Fibroblast of skin of back (primary cell): Measurements from ENCODE around the gene SLC25A47.
A peak's percentile ranks its signal among the peaks of the same experiment; 100 is the strongest.
"Not testable (repeated sequence)": the region's sequence is repeated elsewhere in the genome, so short reads cannot be mapped to it uniquely, and the experiment has no call there.

Experiments
- DNase-seq: peaks from one replicate; pipeline ENCODE4 v3.0.0-alpha.2; 2013

The SLC25A47 gene

DNA sequence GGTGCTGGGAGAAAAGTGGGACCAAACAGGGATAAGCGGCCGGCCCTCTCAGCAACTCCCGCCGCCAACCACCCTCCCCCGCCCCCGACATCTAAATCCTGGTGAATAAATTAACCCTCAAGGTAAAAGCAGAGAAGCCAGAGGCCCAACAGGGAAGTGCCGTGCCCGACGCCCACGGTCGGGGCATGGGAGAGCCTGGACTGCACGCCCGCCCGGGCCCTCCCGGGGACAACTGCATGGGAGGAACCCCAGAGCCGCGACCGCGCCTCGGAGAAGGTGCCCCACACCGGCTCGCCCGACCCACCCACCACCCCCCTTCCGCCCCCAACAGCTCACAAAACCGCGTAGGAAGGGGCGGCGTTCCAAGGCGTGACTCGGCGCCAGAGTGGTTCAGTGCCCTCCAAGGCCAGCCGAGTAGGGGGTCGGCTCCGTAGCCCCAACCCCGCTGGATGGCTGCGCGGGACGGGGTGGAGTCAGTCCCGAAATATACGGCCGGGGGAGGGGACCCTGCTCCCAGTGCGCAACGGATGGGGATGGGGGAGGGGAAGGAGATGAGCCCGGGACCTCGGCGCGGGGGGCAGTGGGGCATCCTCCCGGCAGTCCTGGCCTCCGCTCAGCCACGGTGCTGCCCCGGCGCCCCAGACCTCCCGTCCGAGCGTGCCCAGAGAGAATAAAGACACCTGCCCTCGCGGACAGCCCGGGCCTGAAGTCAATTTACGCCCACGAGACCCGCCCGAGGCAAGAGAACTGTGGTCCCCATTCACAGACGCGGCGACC is 17.6 kb upstream of the SLC25A47 start:
- DNase-seq, result peak; percentile 19

GRCh38 chr14:100306101-100306997 is 16.8 kb upstream of the SLC25A47 start, which contains the start of gene SLC25A29:
Gene SLC25A29, minus strand, starts transcription at chr14:100306444. Its CDS starts 212 bp downstream, at chr14:100306232.
- DNase-seq, result peak; percentile 92

GRCh38 chr14:100306998-100307765 is 16.0 kb upstream of the SLC25A47 start:
- peak; percentile 29 for DNase-seq

GRCh38 chr14:100307766-100308426 is 15.2 kb upstream of the SLC25A47 start:
- DNase-seq, result no peak

- DNase-seq, result not testable (repeated sequence)
Measured at GRCh38 chr14:100308427-100308792, 14.7 kb upstream of the SLC25A47 start.

DNA sequence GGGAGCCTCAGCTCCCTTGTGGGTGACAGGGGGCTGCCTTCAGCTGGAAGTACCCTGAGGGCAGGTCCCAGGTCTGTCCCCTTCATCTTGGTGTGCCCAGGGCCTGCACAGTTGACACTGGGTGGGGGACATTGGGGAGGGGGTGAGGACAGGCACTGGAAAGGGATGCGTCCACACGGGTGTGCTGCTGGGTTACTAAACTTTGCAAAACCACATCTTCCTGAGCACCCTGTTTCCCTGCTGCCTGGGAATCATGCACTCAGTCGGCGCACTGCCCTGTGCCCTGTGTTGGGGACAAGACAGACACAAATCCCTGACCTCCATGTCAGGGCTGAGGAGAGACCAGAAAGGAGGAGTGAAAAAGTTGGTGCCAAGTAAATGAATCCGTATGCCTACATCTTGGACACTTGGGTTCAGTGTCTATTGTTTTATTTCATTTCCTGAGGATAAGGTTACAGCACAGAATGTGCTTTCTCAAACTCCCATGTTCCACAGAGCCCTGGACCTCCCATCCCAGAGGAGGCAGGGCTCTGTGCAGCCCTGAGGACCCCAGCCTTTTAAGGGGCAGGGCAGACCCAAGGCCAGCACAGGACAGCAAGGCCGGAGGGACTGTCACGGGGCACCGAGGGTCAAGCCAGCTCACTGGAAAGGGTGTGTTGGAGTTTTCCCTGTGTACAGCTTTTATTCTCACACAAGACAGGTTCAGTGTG is 14.0 kb upstream of the SLC25A47 start:
- DNase-seq, result no peak

GRCh38 chr14:100312110-100312876 is 10.8 kb upstream of the SLC25A47 start:
- DNase-seq, result not testable (repeated sequence)

GRCh38 chr14:100312877-100313400 is 10.2 kb upstream of the SLC25A47 start:
- DNase-seq, result no peak

GRCh38 chr14:100313464-100314230 is 9.5 kb upstream of the SLC25A47 start:
- DNase-seq, result no peak

GRCh38 chr14:100314724-100315123 is 8.4 kb upstream of the SLC25A47 start:
- DNase-seq, result no peak

- no peak for DNase-seq
Measured at GRCh38 chr14:100317389-100317788, 5.8 kb upstream of the SLC25A47 start.

DNA sequence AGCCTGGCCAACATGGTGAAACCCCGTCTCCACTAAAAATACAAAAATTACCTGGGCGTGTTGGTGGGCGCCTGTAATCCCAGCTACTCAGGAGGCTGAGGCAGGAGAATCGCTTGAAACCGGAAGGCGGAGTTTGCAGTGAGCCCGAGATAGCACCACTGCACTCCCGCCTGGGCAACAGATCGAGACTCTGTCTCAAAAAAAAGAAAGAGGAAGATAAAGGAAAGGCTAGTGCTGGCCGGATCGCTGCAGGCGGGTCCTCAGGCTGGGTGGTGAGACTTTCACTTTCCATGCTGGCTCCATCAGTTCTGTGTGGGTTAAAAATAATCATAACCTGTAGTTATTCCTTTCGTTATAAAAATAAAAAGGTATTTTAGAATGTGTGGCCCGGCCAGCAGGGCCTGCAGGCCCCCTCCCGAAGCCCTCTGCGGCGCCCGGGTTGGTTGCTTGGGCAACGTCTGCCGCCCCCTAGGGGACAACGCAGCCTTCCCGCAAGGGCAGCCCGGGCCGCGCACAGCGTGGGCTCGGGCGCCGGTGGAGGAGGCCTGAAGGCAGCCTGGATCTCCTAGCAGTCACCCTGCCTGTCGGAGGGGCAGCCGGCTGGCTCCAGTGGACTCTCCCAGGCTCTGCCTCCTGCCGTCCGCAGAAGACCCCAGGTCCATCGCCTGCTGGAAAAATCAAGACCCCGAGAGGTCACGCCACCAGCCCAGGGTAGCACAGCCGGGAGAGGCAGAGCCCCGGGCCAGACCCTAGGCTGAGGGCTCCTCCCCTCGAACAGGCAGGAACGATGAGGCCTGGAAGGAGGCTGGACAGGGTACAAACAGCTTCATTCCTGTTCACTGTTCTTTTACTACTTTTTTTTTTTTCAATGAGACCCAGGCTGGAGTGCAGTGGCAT is 5.0 kb upstream of the SLC25A47 start:
- peak; percentile 51 for DNase-seq

DNA sequence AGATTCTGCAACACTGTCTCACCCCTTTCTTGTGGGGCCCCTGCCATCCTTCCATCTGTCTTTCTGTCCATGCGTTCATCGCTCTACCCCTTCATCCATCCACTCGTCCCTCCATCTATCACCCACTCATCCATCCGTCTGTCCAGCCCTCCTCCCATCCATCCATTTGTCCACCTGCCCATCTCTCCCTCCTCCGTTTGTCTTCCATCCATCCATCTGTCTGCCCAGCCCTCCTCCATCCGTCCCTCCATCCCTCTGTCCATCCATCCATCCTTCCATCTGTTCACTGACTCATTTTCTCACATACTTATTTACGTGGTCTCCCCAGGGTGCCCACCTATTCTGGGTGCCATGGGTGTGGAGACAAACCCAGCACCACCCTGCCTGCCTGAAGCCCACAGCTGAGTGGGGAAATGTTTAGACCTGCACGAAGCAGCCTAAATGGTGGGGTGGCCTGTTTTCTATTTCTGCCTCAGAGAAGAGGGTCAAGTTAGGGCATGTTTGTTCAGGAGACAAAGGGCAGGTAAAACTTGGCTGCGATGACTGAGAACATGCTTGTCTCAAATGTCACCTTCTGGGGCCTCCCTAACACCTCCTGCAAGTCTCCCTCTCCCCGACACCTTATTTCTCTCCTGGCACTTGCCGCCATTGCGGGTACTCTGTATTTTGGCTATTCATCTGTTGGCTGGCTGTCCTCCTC is 2.8 kb upstream of the SLC25A47 start:
- no peak for DNase-seq

GRCh38 chr14:100321473-100322137 is 1.5 kb upstream of the SLC25A47 start:
- DNase-seq, result no peak

- DNase-seq, result no peak
Measured at GRCh38 chr14:100322138-100322957, 791 bp upstream of the SLC25A47 start.

DNA sequence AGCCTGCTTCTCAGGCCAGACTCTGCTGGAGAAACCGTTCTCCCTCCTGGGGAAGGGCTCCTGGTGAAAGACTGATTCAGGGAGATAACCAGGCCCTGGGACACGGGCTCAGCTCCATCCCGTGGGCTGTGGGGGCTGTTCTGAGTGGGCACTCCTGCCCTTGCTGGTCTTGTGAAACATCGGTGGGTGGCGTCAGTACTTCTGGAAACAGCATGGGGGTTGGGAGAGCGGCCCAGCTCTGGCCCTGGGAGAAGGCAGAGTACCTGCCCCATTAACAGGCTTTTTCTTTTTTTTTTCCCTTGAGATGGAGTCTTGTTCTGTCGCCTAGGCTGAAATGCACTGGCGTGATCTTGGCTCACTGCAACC is 786 bp downstream of the SLC25A47 start:
- DNase-seq, result no peak
